Upper lobe of right lung (tissue), 1 donor: ENCODE measurements around the gene GNG8. TPM values are rescaled to one million over a fixed set of nuclear protein-coding genes. Genes with fewer than 3 reads are reported as not detected.

Source experiments
- ATAC-seq: fragments of 200-7000 bp; cut with Tn5 transposase; one replicate; pipeline ENCODE4 v1.9.1; 2020; ENCODE audit warnings: mild to moderate bottlenecking, moderate library complexity
- DNase-seq: peaks from one replicate; pipeline ENCODE4 v3.0.0-alpha.2; 2020
- H3K27ac ChIP-seq: fragments of 200-600 bp; one replicate; pipeline ENCODE4 v1.8.0; 2022
- H3K27me3 ChIP-seq: fragments of 200-600 bp; one replicate; pipeline ENCODE4 v1.8.0; 2022; ENCODE audit warnings: mild to moderate bottlenecking
- H3K36me3 ChIP-seq: fragments of 200-600 bp; one replicate; pipeline ENCODE4 v1.8.0; 2022
- H3K4me1 ChIP-seq: fragments of 200-600 bp; one replicate; pipeline ENCODE4 v1.8.0; 2022
- H3K4me3 ChIP-seq: fragments of 200-600 bp; one replicate; pipeline ENCODE4 v1.8.0; 2022; ENCODE audit warnings: mild to moderate bottlenecking
- H3K9me3 ChIP-seq: fragments of 200-600 bp; one replicate; pipeline ENCODE4 v1.8.0; 2022
- CTCF ChIP-seq: fragments of 200-600 bp; IDR thresholded peaks from one replicate; pipeline ENCODE4 v1.8.0; 2022; ENCODE audit warnings: antibody characterized with exemption
- intact Hi-C: fragments of 100-400 bp; cut with DNase I; formaldehyde crosslinking; loops from one replicate; pipeline ENCODE4 v1.11.0; 2022
- total RNA-seq: library from RNA; stranded (reverse); fragmentation: NEBNext Ultra II Directional; extraction: Animal tissue kit (Norgen Biotek cat#: 25700); gene quantifications from one replicate; pipeline ENCODE4 v1.2.1, GENCODE V29; 2021
- donor health status: DM: no; HTN: yes; CAD: no; lungs with severe emphysema.

Gene GNG8
- total RNA-seq, 1 donor from 2014 or later = not detected

GRCh38 chr19:46624958-46625661 lies 10.9 kb downstream of the GNG8 start, which contains the start of gene PTGIR:
PTGIR (minus strand) TSS chr19:46625089; CDS start chr19:46624225, 864 bp downstream.
- peak within 1 kb of the TSS; percentile 76 for H3K27ac ChIP-seq
- DNase-seq = no peak
- H3K4me1 ChIP-seq = peaks cover 36% of the 10 kb centered on the region

GRCh38 chr19:46623915-46624502 lies 12.0 kb downstream of the GNG8 start:
- Histone ChIP-seq H3K4me1 (peaks cover 38% of the 10 kb centered on the region), H3K36me3 (no peaks in the 10 kb centered on the region), H3K27me3 (no peaks in the 10 kb centered on the region), H3K4me3 (peak overlapping the region; percentile 43), H3K9me3 (no peaks in the 10 kb centered on the region), H3K27ac (peak overlapping the region; percentile 76)
- no peak for DNase-seq
- ATAC-seq = no peak
- intact Hi-C loops = no loop called here
- TF ChIP-seq CTCF = no peak

More at GRCh38 chr19:46624958-46625661, 10.9 kb downstream of the GNG8 start, which contains the start of gene PTGIR:
- intact Hi-C loops = no loop called here
- Histone ChIP-seq H3K36me3 (no peaks in the 10 kb centered on the region), H3K27me3 (no peaks in the 10 kb centered on the region), H3K9me3 (no peaks in the 10 kb centered on the region), H3K4me3 (peak within 1 kb of the TSS; percentile 43)
- no peak for TF ChIP-seq CTCF
- peak; percentile 59 for ATAC-seq

DNA sequence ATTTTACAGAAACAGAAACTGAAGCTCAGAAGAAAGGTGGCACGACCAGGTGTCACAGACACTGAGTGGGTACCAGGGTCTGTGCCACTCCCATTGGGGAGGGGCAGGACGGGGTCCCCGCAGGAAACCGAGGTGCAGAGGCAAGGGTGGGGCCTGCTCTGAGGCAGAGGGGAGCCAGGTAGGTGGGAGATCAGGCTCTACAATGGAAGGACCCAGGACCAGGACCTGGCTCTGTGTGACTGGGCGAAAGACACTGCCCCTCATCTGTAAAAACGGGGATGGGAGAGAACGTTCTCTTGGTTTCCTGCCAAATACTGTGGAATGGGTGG lies 13.9 kb downstream of the GNG8 start:
- H3K27ac ChIP-seq = peak overlapping the region; percentile 60
- peaks cover 47% of the 10 kb centered on the region for H3K4me1 ChIP-seq
- no peaks in the 10 kb centered on the region for H3K36me3 ChIP-seq
- no peaks in the 10 kb centered on the region for H3K27me3 ChIP-seq
- H3K9me3 ChIP-seq = no peaks in the 10 kb centered on the region
- H3K4me3 ChIP-seq = peak overlapping the region; percentile 43
- no peak for ATAC-seq
- no peak for TF ChIP-seq CTCF
- DNase-seq = no peak
- intact Hi-C loops = no loop called here

DNA sequence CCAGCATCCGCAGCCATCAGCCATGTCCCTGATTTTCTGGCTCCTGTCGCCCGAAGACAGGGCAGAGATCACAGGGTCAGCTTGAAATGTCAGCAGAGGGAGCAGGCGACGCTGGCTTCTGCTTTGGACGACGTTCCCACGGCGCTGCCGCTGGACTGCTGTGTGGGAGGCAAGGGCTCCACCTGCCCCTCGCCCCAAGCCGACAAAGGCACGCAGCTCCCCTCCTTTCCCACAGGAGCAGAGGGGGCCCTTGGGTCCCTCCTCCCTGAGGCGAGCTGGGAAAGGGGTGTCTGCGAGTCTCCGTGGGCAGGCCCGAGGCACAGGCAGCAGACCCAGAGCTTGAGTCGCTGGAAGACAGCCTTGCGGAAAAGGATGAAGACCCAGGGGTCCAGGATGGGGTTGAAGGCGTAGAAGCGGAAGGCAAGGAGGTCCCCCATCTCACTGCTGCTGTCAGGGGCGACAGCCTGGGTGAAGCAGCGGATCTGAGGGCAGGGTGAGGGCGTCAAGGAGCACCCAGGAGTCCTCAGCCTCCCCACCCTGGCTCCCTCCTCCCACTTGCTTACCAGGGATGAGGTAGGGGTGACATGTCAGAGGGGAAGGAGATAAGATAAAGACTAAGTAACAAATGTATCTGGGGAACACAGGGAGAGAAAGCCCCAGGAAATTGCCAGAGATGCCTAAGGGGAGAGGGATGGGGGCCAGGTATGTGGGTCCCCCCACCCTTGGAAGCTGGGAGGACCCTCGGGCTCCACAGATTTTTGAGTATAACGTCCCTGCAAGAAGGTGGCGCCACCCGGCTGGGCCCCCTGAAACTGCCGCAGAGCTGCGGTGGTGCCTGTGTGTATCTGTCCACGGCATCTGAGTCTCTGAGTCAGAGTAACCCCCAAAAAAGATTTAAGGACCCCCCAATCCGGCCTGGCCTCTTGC lies 14.5 kb downstream of the GNG8 start:
- peak; percentile 9 for TF ChIP-seq CTCF
- ATAC-seq = no peak
- H3K9me3 ChIP-seq = no peaks in the 10 kb centered on the region
- H3K27ac ChIP-seq = peak overlapping the region; percentile 60
- intact Hi-C loops = no loop called here
- no peaks in the 10 kb centered on the region for H3K36me3 ChIP-seq
- H3K4me1 ChIP-seq = peaks cover 49% of the 10 kb centered on the region
- H3K4me3 ChIP-seq = peak overlapping the region; percentile 43
- DNase-seq = no peak
- no peaks in the 10 kb centered on the region for H3K27me3 ChIP-seq

- no peak for ATAC-seq
- no peak for DNase-seq
- H3K4me1 ChIP-seq = peaks cover 43% of the 10 kb centered on the region
These were observed 15.3 kb downstream of the GNG8 start for GRCh38 chr19:46620716-46621115.

More at GRCh38 chr19:46620716-46621115, 15.3 kb downstream of the GNG8 start:
- H3K27ac ChIP-seq = peak overlapping the region; percentile 60
- intact Hi-C loops = no loop called here
- no peaks in the 10 kb centered on the region for H3K27me3 ChIP-seq
- peak overlapping the region; percentile 43 for H3K4me3 ChIP-seq
- no peaks in the 10 kb centered on the region for H3K9me3 ChIP-seq
- H3K36me3 ChIP-seq = no peaks in the 10 kb centered on the region
- TF ChIP-seq CTCF = no peak
